Activated naive CD8-positive, alpha-beta T cell treated with anti-CD3 and anti-CD28 coated beads, Interleukin-2, amount 50 U/mL, for 16 hours (primary cell): ENCODE measurements around the gene CEP63.
"Not testable (repeated sequence)": the region's sequence is repeated elsewhere in the genome, so short reads cannot be mapped to it uniquely, and the experiment has no call there.

Experiments used
- DNase-seq: peaks from one replicate; pipeline ENCODE4 v3.0.0-alpha.2; 2020; ENCODE audit warnings: low read depth, low spot score

The CEP63 gene

DNA sequence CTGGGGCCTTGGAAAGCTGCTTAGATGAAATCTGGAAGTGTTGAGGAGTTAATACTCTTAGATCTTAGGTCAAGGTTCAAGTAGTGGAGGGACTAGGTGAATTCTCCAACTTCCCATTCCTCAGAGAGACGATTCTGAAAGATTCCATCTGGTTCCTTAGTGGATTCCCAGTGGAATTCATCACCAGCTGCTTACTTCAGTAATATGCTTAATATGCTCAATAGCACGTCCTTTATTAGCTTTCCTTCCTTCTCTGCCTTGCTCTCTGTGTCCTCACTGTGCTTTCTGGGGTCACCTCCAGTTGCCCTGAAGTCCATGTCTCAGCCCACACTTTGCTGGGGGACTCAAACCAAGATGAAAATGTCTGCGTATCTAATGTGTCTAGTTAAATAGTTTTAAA lies 31.0 kb downstream of the CEP63 start:
- DNase-seq, result no peak

DNA sequence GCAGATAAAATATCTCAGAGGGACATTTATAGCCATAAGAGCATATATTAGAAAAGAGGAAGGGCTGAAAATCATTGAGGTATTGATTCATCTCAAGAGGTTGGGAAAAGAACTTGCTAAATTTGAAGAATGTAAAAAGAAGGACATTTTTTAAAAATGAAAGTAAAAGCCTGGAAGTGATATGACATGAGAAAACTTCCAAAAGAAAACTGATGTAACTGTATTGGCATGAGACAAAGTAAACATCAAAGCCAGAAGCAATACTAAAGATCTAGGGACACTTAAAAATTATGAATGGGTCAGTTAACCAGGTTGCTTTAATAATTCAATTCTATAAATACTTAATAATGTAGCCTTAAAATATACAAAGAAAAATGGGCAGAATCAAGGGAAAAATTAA lies 31.9 kb downstream of the CEP63 start:
- no peak for DNase-seq

DNA sequence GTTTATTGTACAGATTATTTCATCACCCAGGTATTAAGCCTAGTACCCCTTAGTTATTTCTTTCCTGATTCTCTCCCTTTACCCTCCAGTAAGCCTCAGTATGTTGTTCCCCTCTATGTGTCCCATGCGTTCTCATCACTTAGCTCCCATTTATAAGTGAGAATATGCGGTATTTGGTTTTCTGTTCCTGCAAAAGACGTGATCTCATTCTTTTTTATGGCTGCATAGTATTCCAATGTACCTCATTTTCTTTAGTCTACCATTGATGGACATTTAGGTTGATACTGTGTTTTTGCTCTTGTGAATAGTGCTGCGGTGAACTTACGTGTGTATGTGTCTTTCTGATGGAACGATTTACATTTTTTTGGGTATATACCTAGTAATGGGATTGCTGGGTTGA lies 36.7 kb downstream of the CEP63 start:
- DNase-seq, result no peak

DNA sequence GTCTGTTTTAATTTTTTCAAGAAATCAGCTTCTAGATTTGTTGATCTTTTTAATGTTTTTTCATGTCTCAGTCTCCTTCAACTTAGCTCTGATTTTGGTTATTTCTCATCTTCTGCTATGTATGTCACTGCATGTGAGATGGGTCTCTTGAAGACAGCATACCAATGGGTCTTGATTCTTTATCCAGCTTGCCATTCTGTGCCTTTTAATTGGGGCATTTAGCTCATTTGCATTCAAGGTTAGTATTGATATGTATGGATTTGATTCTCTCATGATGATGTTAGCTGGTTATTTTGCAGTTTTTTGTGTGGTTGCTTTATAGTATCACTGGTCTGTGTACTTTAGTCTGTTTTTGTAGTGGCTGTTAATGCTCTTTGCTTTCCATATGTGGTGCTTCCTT lies 39.4 kb downstream of the CEP63 start:
- DNase-seq, result no peak

DNA sequence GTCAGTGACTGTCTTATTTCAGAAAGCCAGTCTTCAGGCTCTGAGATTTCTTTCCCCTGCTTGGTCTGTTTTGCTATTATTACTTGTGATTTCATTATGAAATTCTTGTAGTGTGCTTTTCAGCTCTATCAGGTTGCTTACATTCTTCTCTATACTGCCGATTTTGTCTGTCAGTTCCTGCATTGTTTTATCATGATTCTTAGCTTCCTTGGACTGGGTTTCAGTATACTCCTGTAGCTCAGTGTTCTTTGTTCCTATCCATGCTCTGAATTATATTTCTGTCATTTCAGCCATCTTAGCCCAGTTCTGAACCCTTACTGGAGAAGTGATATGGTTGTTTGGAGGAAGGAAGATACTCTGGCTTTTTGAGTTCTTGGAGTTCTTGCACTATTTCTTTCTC lies 40.5 kb downstream of the CEP63 start:
- DNase-seq, result no peak

DNA sequence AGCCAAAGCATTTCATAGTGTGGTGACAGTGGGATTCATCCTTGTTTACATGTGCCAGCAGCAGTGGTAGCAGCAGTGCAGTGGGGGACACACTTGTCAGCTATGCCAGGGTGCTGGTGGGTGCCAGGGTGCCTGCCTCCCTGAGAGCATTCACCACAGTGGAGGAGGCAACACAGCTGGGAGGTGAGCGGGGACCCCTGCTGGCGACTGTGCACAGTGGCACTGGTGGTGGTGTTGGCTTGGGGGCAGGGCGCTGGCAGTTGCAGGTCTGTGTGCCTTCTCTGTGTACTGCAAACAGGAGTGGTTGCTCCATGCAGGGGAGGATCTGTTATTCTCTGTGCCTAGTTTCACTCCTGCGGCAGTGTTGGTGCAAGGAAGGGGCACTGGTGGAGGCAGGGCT lies 41.2 kb downstream of the CEP63 start:
- DNase-seq, result no peak

DNA sequence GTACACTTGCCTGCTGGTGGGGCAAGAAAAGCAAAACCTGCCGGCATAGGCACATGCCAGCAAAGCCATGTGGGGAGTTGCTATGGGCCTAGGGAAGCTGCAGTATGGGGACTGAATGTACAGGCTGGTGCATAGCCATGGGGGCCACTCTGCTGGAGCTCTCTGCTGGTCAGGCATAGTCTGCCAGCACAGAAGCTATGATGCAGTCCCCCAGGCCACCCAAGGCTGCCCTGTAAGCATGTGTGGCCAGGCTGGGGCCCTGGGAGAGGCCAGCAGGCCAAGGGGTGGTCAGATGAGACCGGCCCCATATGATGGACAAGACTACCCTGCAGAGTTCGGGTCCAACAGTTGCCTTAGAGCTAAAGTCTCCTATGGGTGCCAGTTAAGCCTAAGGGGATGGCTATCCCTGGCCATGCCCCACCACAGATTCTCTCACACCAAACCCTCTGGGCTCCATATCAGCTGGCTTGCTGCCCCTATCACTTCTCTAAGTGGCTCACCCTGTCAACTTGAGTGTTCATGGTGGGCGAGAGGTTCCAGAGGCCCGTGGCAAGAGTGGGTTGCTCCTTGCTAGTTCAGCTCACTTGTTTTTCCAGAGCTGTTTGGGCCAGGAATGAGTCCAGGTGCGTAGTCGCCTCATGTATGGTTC lies 41.8 kb downstream of the CEP63 start:
- no peak for DNase-seq

DNA sequence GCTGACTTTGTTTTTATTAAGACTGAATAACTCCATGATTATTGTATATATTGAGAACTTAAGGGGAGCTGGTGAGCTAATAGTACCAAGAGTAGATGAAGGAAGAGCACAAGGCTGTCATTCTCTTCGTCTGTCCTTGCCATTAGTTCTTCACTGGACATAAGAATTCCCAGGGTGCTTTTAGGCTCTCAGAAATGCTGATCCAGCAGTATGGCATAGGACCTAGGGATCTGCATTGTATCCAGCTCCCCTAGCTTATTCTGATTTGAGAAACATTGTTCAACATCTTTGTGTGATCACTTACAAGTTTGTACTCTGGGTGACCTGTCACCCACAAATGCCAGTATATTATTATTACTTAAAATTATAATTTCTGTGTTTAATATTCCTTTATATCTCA lies 47.6 kb downstream of the CEP63 start:
- DNase-seq, result no peak

DNA sequence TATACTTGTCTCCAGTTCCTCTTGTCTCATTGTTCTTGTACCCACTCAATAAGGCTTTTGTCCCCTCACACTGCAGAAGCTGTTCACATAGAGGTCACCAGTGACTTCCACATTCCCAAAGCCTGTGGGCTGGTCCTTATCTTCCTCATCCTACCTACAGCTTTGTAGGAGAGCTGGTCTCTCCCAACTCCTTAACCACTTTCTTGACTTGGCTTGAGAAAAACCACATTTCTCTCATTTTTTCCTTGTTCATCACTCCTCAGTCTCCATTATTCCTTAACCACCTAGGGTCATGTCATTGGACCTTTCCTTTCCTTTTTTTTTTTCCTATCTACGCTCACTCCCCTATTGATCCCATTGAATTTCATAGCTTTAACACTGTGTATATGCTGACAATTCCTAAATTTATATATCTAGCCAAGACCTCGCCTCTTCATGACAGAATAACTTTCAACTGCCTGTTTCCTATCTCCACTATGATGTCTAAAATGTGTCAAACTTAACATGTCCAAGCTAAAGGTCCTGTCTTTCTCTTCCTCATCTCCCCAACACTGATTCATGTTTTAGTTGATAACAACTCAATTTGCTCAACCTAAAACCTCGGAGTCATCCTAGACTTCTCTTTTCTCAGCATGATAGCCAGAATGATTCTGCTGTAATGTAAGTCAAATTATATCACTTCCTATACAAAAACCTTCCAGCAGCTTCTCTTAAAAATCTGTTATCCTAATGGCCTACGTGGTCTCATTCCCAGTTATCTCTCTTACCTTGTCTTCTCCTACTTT lies 49.5 kb downstream of the CEP63 start:
- DNase-seq, result no peak

DNA sequence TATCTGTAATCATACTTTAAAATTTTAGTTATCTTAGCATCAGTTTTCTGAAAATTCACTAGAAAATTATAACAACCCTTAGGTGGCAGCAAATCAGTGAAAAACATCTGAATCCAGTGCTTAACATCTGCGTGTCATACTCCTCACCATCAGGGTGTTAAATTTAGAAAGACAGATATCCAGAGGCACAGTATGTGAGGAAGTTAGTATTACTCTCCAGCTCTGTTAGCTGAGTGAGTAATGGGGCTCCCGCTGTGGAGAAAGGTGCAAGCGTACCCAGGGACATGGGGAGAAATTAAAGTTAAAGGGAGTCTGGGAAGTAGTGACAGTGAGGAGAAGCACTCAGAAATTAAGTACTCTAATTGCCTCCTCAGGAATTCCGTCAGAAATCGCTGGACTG lies 50.9 kb downstream of the CEP63 start:
- no peak for DNase-seq

DNA sequence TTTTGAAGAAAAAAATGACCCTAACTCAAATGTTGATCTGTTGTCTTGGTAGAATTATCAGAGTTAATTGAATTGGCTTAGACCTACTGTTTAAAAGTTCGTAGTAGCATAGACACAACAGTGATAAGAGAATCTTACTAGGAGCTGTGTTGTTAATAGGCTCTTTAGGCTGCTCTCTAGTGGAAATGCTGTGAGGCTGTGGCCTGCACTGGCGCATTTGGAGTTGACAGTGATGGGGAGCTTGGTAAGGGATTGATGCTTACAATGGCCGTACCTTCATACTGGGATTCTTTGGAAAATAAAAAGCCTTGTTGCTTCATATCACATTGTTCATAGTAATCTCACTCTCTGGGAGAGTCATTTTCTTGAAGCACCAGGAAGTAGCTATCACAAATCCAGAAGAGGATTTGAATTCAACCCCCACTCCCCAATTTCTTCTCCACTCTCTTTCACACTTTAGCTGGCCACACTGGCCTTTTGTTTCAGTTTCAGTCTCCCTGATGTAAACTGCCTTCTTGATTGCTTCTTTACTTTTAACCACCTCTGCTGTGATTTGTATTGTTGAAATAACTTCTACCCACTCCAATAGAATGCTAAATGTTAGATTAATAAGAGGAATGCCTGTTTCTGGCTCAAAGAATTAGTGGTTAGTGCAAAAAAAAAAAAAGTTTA lies 56.6 kb downstream of the CEP63 start:
- no peak for DNase-seq

DNA sequence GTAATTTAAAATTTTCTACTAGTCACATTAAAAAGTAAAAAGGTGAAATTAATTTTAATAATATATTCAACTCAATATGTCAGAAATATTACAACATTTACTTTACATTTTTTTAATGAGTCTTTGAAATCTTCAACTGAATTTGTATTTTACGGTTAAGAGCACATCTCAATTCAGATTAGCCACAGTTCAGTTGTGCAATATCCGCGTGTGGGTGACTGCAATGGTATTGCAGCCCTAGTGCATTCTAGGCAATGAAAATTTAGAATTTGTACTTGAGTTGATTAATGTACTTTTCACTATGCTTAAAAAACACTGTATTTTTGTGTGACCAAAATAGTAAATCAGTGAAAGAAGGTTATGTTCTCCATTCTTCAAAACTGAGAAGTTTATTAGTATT lies 57.3 kb downstream of the CEP63 start:
- no peak for DNase-seq

DNA sequence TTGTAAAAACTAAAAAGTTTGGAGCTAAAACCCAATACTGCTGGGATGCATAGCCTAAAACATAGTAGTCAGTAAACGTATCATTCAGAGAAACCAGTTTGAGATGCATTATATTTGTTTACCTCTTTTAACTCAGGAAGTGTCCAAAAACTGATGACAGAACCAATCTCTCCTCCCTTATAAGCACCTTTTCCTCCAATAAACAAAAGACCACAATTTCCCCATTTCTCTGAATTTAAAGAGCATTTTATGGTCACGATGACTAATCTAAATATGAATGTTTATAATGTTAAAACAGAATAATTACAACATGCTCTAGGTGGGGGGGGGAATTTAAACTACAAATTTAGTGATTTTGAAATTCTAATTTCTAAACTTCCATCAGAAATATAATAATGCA lies 58.5 kb downstream of the CEP63 start:
- DNase-seq, result no peak

DNA sequence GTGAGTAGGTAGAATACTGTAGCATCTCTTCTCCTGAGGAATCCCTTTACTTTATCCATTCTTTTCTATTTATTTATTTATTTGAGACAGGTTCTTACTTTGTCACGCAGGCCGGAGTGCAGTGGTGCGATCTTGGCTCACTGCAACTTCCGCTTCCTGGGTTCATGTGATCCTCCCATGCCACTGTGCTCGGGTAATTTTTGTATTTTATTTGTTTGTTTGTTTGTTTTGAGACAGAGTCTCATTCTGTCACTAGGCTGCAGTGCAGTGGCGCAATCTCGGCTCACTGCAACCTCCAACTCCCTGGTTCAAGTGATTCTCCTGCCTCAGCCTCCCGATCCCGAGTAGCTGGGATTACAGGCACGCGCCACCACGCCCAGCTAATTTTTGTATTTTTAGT lies 58.9 kb downstream of the CEP63 start:
- DNase-seq, result not testable (repeated sequence)

DNA sequence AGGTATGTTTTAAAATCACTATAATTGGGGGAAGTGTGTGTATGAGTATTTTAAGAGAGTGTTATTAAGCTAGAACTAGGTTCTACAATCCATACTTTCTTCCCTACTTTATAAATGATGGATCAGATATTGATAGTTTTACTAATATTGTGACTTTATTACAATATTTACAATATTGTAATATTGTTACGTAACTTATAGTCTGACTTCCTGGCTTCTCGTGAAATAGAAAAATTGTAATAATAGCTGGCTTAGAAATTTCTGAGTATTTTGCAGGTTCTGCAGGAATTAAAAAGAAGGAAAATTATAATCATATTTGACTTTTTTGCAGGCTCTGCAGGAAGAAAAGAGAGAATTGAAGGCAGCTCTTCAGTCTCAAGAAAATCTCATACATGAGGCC lies 60.0 kb downstream of the CEP63 start:
- DNase-seq, result no peak

DNA sequence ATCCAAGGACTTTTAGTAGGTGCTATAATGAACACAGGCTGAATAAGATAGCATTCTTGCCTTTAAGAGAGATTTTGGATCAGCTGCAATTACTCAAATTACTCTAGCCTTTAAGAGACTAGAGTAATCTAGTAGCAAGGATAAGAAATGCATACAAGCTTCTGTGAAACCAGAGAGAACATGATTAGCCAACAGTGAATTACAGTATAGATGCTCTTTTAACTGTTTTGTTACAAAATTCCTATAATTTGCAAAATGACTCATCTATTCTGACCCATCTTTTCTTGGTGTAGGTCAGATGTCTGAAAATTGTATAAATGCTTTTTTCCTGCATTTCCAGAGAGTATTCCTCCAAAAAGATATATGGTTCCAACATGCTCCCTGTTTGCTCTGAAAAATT lies 66.9 kb downstream of the CEP63 start:
- DNase-seq, result no peak

DNA sequence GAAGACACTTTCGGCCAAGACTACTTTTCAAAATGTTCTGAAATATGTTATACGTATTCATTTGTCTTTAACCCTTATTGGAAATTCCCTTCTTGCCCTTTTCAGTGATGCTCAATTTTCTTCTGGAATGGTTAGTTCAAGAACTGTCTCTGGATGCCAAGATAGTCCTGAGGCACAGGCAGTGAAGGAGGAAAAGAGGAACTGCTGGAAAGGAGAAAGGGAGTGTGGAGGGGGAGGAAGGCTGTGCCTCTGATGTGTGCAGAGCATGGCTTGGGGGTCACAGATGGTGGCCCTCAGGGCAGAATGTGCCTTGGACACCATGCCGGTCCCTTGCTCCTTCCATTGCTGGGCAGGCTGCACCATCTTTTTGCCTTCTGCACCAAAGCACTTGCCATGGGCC lies 73.7 kb downstream of the CEP63 start:
- no peak for DNase-seq

DNA sequence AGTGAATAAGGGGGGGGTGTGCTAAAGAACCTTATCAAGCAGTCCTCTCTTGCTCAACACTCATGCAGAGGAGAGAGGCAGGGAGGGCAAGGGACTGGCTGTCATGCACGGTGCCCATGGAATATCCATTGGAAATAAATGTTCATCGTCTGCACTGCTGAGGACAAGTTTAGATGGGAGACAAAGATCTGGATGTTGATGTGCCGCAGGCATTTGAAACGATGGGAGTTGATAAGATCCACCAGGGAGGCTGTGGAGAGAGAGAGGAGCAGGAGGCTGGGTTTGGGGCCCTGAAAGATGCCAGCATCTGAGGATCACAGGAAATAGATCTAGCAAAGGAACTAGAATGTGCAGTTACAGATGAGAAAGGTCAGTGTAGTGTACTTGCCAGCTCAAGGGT lies 76.2 kb downstream of the CEP63 start:
- DNase-seq, result no peak

DNA sequence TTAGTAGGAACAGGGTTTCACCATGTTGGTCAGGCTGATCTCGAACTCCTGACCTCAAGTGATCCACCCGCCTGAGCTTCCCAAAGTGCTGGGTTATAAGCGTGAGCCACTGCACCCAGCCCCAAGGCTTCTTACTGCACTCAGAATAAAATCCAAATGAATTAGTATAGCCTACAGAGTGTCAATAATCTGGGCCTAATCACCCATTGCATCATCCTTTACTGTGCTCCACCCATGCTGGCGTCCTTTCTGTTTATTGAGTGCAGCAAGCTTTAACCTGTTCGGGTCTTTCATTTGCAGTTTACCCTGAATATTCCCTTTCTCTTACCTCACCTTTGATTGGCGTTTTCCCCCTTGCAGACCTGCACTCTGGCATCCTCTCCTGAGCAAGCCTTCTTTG lies 77.7 kb downstream of the CEP63 start:
- DNase-seq, result no peak

DNA sequence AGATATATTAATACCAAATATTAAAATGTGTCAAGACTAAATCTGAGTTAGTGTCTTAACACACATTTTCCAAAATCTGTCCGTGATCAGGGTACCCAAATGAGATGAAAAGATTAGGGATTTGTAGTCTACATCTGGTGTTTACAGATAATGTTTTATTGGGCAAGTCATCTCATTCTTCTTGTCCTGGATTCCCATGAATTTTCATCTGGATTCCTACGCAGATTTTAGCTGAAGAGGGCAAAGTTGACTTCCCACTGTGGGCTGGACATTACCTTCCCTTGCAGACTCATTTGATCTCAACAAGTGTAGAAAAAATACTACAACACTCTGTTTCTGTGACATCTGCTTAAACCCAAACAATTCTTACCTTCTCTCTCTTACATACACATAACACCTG lies 79.1 kb downstream of the CEP63 start:
- DNase-seq, result no peak

DNA sequence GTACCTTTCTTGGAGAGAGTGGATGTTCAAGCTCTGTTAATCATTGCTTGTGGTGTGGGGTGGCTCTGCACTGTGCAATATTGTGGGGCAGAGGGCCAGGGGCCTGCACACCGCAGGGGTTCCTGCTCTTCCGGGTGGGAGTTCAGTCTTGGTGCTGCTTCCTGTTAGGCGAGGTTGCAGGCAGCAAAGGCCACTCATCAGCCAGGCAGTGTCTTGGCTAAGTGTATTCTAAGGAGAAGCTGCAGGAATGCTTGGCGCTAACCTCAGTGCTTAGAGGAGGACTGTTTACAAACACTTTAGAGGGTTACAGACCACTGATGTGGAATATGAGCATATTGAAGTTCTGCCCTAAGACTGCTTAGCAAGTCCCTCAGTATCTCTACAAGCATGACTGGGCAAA lies 81.7 kb downstream of the CEP63 start:
- DNase-seq, result no peak

DNA sequence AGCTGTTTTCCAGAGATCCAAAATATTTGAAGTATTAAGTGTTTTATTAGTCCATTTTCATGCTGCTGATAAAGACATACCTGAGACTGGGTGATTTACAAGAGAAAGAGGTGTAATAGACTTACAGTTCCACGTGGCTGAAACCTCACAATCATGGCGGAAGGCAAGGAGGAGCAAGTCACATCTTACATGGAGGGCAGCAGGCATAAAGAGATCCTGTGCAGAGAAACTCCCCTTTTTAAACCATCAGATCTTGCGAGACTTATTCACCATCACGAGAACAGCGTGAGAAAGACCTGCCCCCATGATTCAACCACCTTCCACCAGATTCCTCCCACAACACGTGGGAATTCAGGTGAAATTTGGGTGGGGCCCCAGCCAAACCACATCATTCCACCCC lies 82.9 kb downstream of the CEP63 start:
- DNase-seq, result no peak

DNA sequence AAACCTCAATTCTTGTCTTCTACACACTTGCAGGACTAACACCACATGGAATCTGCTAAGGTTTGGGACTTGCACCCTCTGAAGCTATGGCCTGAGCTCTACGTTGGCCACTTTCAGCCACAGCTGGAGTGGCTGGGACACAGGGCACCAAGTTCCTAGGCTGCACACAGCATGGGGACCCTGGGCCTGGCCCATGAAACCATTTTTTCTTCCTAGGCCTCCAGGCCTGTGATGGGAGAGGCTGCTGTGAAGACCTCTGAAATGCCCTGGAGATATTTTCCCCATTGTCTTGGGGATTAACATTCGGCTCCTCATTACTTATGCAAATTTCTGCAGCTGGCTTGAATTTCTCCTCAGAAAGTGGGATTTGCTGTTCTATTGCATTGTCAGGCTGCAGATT lies 84.0 kb downstream of the CEP63 start:
- not testable (repeated sequence) for DNase-seq
